CMK (cell line): ENCODE measurements around the gene CELF4.

Source experiments
- DNase-seq: peaks from one replicate; pipeline ENCODE4 v3.0.0-alpha.2; 2010; ENCODE audit warnings: low read depth

CELF4 gene

GRCh38 chr18:37412333-37412732 lies 153.3 kb downstream of the CELF4 start:
- no peak for DNase-seq

- no peak for DNase-seq
Measured at GRCh38 chr18:37409878-37410277, 155.7 kb downstream of the CELF4 start.

- DNase-seq, result no peak
Measured at GRCh38 chr18:37408676-37409265, 156.8 kb downstream of the CELF4 start.

- no peak for DNase-seq
Measured at GRCh38 chr18:37407571-37407970, 158.0 kb downstream of the CELF4 start.

- DNase-seq, result no peak
Measured at GRCh38 chr18:37405772-37406171, 159.8 kb downstream of the CELF4 start.

- no peak for DNase-seq
Measured at GRCh38 chr18:37405229-37405628, 160.4 kb downstream of the CELF4 start.

GRCh38 chr18:37403788-37404187 lies 161.8 kb downstream of the CELF4 start:
- DNase-seq, result no peak

DNA sequence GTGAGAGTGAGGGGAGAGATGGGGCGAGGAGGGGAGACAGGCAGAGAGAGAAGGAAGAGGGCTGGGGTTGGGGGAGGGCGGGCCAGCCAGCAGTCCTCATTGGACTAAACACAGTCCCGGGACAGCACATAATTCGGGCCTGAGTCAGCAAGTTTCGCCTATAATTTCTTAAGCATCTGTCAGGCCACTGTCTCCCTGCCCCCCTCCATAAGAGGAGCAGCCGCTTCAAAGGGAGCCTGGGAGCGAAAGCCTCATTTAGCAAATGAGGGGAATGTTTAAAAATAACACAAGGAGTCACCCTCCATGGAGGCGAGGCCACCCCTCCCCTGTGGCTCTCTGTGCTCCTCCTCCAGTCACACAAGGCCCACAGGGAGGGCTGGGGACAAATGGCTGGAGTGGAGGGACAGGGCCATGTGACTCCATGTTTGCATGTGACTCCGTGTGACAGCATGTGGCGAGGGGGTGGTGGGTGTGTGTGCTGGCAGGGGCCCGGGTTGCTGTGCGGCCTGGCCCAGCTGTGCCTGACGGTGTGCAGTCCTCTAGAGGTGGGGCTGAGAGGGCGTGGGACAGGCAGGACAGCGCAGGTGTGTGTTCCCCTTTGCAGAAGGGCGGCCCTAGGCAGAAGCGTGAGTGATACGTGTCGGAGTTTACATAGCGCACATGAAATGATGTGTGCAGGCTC lies 162.4 kb downstream of the CELF4 start:
- no peak for DNase-seq

DNA sequence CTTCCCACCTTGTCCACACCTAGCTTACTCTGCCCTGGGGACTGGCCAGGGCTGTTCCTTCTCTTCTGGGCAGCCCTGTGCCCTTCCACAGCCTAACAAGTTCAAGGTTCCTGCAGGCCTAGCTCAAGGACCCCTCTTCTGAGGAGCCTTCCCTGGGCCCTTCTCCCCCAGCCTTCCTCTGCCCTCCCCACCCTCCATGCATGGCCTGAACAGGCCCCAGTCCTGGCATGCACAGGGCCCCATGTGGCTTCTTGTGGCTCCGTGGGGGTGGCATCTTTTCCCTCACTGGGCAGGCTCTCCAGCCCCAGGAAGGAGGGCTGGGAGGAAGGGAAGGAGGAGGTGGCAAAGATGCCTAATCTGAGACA lies 162.9 kb downstream of the CELF4 start:
- no peak for DNase-seq

GRCh38 chr18:37400802-37401201 lies 164.8 kb downstream of the CELF4 start:
- no peak for DNase-seq

DNA sequence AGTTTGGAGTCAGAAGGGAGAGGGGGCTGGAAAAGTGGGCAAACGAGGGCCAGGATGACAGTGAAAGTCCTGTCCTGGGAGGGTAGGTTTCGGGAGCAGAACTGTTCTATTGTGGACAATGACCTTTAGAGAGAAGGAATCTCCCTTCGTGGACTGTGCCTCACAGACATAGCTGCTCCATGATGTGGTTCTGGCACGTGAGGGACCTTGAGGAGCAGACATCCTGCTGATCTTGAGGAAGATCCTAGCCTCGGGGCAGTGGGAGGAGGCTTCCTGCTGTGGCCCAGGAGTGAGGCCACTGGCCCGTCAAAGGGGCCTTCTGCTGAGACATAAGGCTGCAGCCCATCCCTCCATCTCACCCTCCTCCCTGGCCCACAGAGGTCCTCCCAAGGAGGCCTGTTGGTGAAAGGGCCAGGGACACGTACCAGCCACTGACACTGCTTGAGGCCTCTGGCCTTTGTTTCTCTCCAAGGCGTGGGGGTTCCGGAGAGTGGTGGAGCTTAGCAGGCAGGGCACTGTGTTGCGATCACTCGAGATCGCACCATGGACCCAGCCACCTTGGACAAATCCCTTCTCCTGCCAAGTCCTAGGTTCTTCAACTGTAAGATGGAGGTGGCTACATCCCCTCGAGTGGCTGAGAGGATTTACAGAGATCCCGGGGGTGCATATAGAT lies 167.2 kb downstream of the CELF4 start:
- DNase-seq, result no peak

- no peak for DNase-seq
Measured at GRCh38 chr18:37397814-37398213, 167.8 kb downstream of the CELF4 start.

- no peak for DNase-seq
Measured at GRCh38 chr18:37396971-37397720, 168.5 kb downstream of the CELF4 start.

GRCh38 chr18:37395631-37396030 lies 170.0 kb downstream of the CELF4 start:
- no peak for DNase-seq

- no peak for DNase-seq
Measured at GRCh38 chr18:37395138-37395537, 170.5 kb downstream of the CELF4 start.

- no peak for DNase-seq
Measured at GRCh38 chr18:37394610-37394965, 171.0 kb downstream of the CELF4 start.

DNA sequence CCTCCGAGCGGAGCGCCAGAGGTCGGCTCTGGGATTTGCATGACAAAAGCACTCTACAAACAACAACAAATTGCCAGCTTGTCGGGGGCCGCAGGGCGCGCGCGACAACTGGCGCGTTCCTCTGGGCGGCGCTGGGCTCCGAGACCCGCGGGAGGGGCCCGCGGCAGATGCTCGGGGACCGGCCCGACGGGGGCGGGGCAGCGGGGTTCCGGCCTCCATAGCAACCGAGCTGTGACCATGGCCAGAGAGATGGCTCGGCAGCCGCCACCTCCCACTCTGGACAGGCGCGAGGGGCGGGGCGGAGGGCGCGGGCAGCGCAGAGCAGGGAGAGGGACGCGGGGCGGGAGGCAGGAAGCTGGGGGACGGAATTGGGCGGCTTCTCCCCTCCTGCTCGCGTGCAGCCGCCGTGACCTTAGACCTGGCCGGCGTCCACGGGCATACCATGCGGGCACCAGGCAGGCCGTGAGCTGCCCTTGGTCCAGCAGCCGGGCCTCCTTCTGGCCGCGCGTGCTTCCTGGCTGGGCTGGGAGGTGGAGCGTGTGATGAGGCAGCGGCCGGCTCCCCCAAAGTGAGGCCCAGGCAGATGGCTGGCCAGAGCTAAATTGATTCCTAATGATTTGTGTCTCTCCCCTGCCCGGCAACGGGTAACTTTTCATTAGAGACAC lies 171.5 kb downstream of the CELF4 start:
- DNase-seq, result no peak

DNA sequence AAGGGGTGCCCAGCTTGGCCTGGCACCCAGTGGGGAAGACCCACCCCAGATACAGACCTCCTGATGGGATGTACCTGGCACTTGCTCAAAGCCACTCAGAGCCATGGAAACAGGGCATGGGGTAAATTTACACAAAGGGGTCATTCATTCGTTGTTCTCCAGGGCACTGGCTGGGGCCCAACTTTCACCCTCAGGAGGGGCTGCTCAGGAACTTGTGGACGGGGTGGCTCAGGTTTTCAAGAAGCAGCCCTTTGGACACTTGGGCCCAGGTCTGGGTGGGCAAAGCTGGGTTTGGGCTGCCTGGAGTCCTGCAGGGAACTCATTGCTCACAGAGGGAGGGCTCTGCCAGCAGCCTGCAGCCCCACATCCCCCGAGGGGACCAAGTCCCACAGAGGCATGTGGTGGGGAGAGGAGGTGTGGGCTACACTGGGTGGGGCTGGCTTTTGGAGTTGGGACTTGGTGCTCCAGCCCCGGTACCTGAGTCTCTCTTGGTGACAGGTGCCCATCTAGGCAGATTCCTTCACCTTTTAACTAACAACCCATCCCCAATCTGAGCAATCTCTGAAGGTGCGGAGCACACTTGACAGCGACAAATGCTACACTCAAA lies 172.3 kb downstream of the CELF4 start:
- DNase-seq, result no peak

DNA sequence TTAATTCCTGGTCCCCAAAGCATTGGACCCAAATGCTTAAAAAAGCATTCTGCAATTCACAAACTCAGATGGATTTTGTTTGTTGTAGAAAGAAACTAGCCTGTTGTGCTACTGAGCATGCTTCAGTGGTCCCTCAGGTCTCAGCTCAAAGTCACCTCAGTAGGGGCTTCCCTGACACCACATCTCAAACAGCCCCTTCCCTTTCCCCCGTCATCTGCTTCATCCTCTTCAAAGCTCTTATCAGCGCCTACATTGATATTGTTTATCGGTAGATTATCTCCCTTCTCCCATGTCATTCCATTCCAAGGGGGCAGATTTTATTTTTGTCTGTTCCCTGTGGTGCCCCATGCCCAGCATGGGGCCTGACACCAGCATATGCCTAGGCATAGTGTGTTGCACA lies 172.9 kb downstream of the CELF4 start:
- no peak for DNase-seq

DNA sequence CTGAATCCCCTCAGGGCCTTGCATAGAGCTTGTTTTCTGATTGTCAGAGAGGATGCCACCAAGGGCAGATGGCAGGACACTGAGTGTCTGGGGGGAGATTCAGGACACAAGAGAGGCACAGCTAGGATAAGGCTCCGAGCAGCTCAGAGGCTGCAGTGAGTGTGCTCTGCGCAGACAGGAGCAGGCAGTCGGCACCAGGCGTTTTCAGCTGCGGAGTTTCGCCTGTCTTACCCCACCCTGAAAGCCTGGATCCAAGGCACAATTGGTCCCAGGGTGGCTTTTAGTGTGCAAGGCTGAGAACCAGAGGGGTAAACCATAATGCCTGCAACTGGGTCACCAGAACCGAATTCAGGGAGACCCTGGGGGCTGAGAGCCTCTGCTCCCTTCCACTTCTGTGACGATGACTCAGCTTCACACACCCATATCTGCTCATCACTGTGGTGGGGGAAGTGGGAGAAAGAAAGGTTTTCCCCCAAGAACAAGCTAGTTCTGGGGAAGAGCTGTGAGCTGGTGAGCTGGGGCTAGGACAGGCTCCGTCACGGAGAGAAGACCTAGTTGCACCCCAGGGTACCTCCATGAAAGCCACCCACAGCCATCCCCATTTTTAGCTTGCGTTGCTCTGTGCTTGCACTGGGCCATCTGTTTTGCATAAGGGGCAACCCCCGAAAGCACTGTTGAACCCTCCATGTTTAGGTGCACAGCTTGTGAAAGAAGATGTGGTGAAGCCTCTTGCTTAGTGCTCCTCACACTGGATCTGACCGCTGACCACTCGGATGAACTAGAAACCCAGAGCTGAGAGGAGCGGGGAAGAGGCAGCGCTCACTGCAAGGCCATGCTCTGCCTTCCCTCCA lies 173.7 kb downstream of the CELF4 start:
- no peak for DNase-seq

DNA sequence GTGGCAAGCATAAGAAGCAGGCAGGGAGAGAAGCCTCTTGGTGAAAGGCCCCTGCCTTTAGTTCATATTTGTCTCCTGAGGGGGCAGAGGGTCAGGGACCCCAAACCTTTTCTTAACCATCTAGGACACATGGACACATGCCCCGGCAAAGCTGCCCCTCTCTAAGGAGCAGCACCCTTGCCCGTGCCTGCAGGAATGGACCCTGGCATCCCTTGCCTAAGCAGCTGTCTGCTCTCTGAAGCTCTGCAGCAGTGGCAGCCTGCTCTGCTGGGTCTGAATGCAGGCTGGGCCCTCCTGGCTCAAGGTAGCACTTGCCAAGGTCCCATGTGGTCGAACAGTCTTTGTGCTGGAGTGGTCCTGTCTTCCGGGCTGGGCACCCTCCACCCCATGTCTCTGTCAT lies 174.4 kb downstream of the CELF4 start:
- DNase-seq, result no peak
